Measurements from ENCODE around the gene PCNA. TPM values are rescaled to one million over a fixed set of nuclear protein-coding genes. Genes with fewer than 3 reads are reported as not detected.

PCNA gene
- polyA plus RNA-seq, 4 donors, result 171 to 198 (median 175) TPM

DNA sequence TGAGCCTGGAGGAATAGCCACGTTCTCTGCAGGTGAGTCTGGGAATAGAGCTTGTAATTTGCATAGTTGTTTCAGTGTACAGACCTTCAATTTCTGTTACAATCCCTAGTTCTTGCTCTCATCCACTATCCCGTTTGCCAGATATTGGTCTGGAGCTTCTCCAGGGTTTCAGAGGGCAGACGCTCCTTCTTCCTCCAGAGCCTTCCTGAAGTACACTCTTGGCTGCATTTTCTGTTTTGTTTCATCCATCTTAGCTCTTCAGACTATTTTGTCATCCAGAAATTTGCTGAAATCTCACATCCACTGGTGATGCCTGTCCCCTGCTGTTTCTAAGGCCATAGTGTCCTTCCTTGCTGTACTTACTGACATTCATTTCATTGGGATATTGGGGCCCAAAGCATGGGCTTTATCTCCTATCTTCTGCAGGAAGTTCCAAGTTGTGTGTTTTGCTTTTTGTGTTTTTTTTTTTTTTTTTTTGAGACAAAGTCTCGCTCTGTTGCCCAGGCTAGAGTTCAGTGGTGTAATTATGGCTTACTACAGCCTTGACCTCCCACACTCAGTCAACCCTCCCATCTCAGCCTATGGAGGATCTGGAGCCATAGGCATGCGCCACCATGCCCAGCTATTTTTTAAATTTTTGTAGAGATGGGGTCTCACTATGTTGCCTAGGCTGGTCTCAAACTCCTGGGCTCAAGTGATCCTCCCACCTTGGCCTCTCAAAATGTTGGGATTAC is 25.8 kb upstream of the PCNA start:
- no peak for DNase-seq (ENCODE audit: low read depth in 4 of 4, low spot score in 3 of 4)

DNA sequence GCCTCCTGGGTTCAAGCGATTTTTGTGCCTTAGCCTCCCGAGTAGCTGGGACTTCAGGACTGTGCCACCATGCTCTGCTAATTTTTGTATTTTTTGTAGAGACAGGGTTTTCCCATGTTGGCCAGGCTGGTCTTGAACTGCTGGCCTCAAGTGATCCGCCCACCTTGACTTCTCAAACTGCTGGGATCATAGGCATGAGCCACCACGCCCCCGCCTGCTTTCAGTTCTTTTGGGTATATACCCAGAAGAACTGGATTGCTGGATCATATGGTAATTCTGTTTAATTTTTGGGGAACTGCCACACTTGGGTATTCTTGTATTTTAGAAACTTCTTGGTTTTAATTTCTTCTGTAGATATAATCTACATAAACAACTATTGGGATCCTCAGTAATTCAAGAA is 24.1 kb upstream of the PCNA start:
- DNase-seq (ENCODE audit: low read depth in 4 of 4, low spot score in 3 of 4), result no peak

DNA sequence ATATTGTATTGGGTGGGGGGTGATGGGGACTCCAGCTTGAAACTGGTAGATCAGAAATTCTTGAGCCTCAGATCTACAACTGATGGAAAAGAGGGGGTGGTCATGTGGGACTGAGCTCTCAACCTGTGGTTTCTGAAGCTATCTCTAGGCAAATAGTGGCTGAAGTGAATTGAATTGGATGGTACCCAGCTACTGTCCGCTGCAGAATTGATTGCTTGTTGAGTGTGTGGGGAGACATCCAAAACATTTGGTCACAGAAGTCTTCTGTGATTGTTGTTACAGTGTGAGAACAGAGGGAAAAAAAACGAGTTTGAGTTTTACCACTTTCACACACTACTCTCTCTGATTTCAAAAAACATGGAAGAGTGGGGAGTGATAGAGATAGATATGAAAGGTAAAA is 21.9 kb upstream of the PCNA start:
- no peak for DNase-seq (ENCODE audit: low read depth in 4 of 4, low spot score in 3 of 4)

DNA sequence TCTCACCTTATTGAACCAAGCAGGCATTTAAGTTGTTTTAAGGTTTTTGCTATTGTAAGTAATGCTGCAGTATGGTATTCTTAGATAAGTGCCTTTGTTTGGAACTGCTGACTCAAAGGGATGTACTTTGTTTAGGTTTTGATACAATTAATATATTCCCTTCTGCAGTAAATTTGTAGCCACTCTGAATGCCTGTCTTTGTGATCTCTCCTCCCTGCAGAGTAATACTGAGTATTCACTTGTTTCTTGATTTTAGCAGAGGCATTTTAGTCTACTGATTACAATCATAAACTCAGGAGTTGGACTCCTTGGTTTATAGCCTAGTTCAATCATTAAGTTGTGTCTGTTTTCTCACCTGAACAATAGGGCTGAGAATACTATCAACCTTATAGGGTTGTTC is 20.4 kb upstream of the PCNA start:
- DNase-seq (ENCODE audit: low read depth in 4 of 4, low spot score in 3 of 4), result no peak

DNA sequence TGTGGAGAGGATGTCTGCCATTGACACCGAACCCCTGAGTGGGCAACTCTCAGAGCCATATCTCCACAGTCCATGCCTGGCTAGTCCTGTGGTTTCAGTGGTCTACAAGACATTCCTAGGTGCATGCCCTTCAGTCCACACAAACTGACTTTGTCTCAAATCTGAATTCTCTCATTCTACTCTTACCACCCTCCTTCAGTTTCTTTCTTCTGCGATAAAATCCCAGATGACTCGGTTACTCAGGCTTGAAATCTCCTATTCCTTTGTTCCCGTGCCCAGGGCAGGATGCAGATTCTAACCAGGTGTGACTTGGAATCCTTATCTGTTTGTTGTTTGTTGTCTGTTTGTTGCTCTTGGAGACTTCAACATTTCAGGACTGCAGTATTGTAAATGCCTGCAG is 16.3 kb upstream of the PCNA start:
- DNase-seq (ENCODE audit: low read depth in 4 of 4, low spot score in 3 of 4), result no peak

DNA sequence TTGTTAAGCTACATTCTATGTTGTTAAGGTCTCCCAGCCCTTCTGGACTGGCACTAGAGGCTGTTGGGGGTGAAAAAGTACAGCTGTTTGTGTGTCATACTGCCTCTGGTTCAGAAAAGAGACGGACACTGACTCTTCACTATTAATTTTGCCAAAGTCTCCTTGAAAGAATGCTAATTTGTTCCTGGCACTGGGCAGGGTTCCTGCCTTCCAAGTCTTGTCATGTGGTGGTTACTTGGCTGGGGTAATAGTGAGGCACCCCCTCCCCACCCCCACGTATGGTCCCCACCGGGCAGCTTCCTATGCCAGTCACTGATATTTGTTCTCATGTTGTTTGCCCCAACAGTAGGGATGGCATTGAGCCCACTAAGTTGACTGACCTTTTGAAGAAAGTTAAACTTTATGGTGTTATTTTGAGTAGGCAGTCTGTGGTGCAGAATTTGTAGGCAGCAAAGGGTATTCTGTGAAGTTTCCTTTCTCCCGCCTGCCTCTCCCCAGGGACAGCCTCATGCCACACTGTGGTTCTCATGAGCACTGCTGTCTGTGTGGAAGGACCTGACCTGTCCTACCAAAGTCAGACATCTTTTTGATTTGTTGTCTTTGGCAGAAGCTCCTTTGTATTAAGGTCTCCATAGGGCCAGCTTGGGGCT is 15.7 kb upstream of the PCNA start:
- no peak for DNase-seq (ENCODE audit: low read depth in 4 of 4, low spot score in 3 of 4)

DNA sequence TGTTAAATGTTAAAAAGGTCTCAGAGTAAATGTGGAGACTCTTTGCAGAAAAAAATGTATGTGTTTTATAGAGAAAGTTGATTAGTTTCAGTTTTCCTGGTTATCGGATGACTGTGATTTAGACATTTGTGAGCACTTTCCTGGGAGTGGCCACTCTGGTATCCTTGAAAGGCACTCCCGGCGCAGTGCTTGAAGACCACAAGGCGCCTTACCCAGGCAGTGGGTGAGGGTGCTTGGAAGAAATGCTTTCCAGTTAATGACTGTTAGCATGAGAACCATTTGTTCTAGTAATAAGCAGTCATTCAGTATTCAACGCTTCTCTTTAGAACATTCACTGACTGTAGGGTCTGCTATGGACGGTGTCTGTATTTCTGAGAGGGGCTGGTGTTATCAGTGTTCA is 14.2 kb upstream of the PCNA start:
- no peak for DNase-seq (ENCODE audit: low read depth in 4 of 4, low spot score in 3 of 4)

DNA sequence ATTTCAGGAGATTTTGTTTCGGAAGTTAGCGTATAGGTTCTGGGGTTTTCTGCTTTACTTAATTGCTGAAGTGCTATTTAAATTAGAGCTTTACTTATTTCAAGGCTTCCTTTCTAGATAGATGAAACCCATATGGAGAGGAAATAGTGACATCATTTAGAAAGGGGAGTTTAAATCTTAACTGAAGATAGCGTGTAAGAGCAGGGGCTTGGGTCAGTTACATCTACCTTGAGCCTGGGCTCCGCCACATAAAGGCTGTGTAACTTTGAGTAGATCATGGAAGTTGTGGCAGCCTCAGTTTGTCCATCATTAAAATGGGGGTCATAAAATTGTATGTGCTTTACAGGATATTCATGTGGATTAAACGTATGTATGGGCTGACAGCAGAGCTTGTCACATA is 11.7 kb upstream of the PCNA start:
- DNase-seq (ENCODE audit: low read depth in 4 of 4, low spot score in 3 of 4), result no peak

DNA sequence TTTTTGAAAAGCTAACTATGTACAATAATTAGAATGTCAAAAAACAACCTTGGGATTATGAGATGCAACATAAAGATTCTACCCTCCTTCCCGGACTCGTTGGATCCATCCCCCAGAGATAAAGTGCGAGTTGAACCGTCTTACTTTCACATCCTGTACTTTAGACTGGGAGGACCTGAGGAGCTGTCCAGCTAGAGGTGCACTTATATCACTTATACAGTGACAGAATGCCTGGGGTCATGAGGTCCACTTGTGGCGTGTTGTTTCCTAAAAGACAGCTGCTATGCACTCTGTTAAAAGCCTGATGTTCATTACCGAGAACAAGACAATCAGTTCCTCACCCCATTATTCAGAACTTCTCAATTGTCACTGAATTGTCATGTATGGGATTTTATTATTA is 9.1 kb upstream of the PCNA start:
- DNase-seq (ENCODE audit: low read depth in 4 of 4, low spot score in 3 of 4), result no peak

DNA sequence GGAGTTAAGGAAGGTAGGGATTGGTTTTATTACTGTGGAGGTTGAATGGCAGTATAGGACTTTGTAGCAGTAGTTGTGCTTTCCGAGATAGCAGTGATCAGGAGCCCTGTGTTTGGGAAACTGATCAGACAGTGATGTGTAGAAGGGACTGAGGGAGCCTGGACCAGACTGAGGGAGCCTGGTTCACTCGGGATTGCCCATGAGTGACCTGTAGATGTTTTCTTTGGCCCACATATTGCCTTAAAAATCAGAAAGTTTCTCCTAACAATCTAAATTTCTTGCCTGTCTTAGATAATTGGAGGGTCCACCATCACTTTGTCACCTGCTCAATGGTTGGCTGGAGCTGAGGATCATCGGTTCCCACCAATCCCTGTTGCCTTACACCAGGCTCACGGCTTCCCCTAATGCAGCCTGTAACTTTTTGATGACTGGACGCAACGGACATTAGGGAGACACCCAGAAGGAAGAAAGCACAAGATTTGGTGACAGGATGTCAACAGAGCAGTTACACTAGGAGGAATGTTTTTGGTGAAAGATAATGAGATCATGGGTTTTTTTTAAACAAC is 8.2 kb upstream of the PCNA start:
- DNase-seq (ENCODE audit: low read depth in 4 of 4, low spot score in 3 of 4), result no peak

DNA sequence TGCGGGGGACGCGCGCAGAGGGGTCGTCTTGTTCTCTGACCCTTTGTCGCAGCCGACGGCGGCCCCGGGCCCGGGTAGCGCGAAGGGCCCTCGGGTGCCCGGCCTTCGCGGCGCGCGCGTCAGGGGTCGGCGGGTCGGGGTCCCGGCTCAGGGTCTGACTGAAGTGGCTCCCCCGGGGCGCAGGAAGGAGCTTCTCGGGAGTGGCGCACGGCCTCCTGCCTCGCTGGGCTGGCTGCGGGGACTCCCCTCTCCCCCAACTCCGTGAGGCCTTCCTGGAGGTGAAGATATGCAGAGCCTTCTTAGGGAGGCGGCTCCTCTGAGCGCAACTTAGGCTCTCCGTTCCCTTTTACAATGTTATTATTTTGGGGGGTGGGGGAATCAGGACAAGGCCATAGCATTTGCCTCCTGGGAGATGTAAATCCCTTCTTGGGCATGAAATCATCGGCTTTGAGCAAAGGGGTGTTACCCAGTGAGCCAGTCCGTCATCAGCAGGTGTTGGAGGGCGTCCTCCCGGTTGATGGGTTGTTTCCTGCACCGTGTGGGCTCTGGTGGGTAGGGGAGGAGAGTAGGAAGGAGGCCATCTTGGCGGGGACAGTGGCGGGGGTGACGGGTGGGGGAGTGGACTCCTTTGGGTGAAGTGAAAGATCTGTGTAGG is 7.6 kb upstream of the PCNA start:
- DNase-seq (ENCODE audit: low read depth in 4 of 4, low spot score in 3 of 4), result peak in 3 of 4 donors; percentile 41 to 53 (median 45)

DNA sequence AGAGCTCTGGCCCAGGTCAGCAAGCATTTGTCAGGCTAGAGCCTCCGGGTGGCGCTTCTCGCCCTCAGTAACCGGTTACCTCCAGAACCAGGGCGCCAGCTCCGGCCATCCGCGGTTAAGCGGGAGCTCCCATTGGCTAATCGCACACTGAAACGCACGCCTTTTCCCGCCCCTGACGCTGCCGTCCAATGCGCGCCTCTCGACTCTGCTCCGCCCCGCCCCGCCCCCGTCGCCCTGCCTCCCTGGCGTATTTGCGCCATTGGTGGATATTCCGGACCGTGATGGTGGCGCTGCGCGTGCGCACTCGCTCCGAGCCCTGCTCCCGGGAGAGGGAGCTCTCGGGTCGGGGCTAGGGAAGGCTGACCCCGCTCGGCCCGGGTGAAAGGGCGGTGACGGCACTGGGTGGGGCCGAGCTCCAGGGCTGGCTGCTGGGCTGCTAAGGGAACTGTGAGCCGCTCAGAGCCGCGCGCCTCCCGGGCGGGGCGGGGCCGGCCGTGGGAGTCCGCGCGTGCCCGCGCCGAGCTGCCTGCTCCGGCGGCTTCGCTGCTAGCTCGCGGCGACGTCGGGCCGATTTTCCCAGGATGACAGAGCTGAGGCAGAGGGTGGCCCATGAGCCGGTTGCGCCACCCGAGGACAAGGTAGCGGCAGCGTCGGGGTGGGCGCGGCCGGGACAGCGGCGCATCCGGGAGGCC is 6.9 kb upstream of the PCNA start, which contains the start of gene CDS2:
Gene CDS2, plus strand, starts transcription at position 497 of the 692 bp plus-strand sequence. Its CDS starts 85 bp downstream, at position 582.
- peak; percentile 97 to 99 (median 97) for DNase-seq (ENCODE audit: low read depth in 4 of 4, low spot score in 3 of 4)

DNA sequence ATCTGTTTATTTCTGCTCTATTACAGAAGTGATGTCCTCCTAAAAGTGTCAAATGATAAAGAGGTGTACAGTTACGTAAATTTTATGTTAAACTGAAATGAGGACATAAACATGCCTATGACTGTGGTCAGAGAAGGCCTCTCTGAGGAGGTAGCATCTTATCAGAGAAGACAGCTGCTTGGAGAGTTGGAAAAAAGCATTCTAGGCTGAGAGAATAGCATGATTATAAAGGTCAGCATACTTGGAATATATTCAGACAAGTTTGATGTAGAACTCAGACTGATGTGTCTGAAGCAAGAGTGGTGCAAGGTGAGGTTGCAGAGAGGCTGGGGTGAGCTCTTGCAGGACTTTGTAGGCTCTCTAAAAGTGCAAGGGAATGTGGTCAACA is 3.1 kb upstream of the PCNA start:
- DNase-seq (ENCODE audit: low read depth in 4 of 4, low spot score in 3 of 4), result no peak

DNA sequence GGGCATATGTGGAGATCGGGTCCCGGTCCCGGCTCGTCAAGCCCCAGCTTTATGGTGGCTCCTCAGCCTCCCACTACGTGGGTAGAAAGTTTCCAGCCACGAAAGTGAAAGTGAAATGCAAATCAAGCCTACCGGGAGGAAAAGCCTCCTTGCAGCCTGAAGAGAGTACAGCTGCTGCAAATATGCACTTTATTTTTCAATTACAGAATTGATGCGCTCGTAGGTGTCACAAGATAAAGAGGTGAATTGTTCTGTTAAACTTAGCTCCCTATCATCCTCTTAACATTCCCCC is 373 bp upstream of the PCNA start:
- no peak for DNase-seq (ENCODE audit: low read depth in 4 of 4, low spot score in 3 of 4)

DNA sequence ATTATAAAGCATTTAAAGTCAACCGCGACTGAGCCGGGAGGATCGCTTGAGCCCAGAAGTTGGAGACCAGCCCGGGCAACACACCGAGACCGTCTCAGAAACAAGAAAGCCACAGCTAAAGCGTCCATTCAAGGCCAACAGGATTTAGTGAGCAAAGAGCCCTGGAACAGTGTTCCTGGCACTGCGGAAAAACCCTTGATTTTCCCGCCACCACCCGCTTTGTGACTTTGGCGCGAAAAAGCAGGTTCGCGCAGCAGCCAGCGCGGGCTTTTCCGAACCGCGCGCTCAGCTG is 669 bp downstream of the PCNA start:
- DNase-seq (ENCODE audit: low read depth in 4 of 4, low spot score in 3 of 4), result no peak

DNA sequence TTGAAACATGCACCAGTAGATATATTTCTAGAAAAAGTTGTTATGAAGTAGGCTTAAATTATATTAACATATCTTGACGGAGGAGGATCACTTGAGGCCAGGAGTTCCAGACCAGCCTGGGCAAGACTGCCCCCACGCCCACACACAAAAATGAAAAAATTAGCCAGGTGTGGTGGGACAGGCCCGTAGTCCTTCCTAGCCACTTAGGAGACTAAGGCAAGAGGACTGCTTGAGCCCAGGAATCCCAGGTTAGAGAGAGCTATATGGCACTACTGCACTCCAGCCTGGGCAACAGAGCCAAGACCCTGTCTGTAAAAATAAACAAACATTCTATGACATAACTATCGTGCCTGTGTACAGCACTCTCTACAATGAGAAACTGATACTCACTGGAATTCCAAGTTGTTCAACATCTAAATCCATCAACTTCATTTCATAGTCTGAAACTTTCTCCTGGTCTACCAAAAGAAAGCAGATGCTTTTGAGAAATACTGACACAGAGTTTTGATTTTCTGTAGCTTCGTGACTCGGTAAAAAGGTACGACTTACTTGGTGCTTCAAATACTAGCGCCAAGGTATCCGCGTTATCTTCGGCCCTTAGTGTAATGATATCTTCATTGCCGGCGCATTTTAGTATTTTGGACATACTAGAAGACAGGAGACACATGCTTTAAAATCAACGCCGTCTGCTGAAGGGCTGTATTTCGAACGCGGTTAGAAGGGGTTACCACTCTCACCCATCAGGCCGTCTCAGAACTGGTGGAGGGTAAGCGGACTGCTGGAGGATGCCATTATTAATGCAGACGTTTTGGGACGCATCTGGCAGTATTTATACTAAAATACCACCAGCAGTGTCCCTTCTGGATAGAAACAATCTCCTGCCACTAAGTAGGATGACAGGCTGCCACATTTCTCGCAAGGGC is 1.3 kb downstream of the PCNA start:
- no peak for DNase-seq (ENCODE audit: low read depth in 4 of 4, low spot score in 3 of 4)

DNA sequence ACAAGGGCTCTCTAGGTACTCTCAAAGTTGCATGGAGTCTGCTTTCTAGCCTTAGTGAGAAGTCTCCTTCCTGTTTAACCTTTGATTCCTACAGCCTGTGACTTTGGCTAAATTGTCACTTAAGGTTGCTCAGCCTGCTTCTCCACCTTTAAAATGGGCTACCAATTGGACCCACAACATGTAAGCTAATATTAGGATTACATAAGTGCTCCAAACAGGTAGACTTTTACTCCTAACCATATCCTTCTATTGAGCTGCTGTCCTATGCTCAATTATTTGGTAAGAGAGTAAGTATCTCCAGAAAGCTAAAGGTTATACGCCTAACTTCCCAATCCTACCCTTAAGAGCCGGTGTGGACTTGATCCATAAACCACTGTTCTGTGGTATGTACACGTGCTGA is 2.9 kb downstream of the PCNA start:
- no peak for DNase-seq (ENCODE audit: low read depth in 4 of 4, low spot score in 3 of 4)

DNA sequence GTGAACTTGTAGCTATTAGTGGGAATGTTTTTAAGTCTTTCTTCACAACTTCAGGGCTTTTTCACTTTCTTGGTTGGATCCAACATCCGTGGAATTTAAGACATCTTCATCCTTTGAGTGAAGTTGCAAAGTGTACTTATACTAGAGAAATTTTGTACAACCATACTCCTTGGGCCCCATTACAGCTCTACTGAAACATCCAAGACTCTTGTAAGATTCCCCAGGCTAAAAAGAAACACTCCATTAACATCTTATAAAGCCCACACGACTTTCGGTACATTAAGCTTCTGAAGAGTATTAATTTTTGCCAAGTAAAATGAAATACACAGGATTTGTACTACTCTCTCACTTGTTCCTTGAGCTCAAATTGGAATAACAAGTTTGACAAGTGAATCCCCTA is 5.4 kb downstream of the PCNA start:
- DNase-seq (ENCODE audit: low read depth in 4 of 4, low spot score in 3 of 4), result no peak

DNA sequence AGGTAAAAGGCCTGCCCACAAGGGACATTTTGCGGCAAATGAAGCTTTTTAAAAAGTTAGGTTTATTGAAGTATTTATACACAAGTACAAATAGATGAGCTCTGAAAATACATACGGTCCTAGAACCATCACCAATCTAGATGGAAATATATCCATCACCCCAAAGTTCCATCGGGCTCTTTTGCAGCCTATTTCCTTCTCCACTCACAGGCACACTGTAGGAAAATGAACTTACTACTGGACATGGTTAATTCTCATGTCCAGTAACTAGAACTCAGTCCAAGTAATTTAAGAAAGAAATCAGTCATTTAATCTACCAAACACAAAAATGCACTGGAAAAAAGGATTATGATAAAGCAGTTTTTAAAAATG is 6.2 kb downstream of the PCNA start:
- no peak for DNase-seq (ENCODE audit: low read depth in 4 of 4, low spot score in 3 of 4)

DNA sequence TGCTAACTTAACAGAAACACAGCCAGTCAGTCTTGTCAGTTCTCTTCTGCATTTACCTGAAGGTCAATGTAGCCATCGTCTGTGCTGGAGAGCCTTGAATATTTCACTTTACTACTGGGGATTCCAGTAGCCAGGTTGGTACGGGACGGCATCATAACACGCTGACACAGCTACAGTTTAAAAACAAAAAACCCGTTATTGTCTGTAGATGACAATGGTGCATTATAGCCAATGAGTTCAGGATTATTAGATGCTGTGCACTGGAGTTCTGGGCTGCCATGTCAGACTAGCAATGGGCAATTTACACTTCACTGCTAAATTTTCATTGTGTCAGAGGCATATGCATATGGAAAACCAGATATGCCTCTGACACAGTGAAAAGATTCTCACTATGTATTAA is 10.5 kb downstream of the PCNA start:
- no peak for DNase-seq (ENCODE audit: low read depth in 4 of 4, low spot score in 3 of 4)
